Measurements from ENCODE around the gene TMEM131L.
"Not testable (repeated sequence)": the region's sequence is repeated elsewhere in the genome, so short reads cannot be mapped to it uniquely, and the experiment has no call there.

The TMEM131L gene

GRCh38 chr4:153543351-153543750 is 77.2 kb downstream of the TMEM131L start:
- DNase-seq (ENCODE audit: low read depth in 2 of 2) = no peak

DNA sequence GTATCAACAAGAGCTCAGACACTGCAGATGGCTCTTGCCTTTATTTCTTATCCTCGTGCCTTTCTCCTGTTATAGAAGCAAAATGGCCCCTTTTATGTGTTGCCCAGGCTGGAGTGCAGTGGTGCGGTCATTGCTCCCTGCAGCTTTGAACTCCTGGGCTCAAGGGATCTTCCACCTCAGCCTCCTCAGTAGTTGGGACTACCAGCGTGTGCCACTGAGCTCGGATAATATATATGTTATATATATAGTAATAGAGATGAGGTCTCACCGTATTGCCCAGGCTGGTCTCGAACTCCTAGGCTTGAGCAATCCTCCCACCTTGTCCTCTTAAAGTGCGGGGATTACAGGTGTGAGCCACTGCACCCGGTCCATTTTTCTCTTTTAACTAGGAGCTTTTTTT is 79.7 kb downstream of the TMEM131L start:
- DNase-seq (ENCODE audit: low read depth in 2 of 2) = no peak

DNA sequence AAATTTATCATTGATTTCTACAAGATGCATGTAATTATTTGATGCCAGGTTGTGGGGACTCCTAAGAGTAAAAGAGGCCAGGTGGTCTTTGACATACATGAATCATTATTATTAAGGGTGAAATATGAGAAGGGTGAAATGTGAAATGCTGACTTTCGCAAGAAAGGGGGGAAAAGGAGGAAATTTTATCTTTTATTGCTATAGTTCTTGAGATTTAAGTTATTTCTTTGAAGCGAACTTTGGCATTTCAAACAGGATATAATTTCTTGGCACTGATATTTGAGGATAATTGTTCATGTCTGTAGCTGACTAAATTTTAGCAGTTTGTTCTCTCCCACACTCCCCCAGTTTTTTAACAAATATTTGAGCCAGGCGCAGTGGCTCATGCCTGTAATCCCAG is 80.1 kb downstream of the TMEM131L start:
- no peak for DNase-seq (ENCODE audit: low read depth in 2 of 2)

GRCh38 chr4:153547520-153547919 is 81.4 kb downstream of the TMEM131L start:
- no peak for DNase-seq (ENCODE audit: low read depth in 2 of 2)

DNA sequence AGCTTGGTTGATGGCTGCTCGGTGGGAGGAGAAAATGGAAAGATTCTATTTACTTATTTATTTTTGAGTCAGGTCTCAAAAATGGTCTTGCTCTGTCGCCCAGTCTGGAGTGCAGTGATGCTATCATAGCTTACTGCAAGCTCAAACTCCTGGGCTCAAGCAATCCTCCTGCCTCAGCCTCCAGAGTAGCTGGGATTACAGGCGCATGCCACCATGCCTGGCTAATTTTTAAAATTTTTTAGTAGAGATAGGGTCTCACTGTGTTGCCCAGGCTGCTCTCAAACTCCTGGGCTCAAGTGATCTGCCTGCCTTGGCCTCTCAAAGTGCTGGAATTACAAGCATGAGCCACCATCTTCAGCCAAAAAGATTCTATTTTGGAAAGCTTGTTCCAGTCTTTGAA is 82.7 kb downstream of the TMEM131L start:
- not testable (repeated sequence) for DNase-seq (ENCODE audit: low read depth in 2 of 2)

GRCh38 chr4:153549405-153549804 is 83.2 kb downstream of the TMEM131L start:
- no peak for DNase-seq (ENCODE audit: low read depth in 2 of 2)

- no peak for DNase-seq (ENCODE audit: low read depth in 2 of 2)
Observed at GRCh38 chr4:153553155-153553818, 87.1 kb downstream of the TMEM131L start.

- no peak for DNase-seq (ENCODE audit: low read depth in 2 of 2)
Observed at GRCh38 chr4:153553819-153554170, 87.6 kb downstream of the TMEM131L start.

DNA sequence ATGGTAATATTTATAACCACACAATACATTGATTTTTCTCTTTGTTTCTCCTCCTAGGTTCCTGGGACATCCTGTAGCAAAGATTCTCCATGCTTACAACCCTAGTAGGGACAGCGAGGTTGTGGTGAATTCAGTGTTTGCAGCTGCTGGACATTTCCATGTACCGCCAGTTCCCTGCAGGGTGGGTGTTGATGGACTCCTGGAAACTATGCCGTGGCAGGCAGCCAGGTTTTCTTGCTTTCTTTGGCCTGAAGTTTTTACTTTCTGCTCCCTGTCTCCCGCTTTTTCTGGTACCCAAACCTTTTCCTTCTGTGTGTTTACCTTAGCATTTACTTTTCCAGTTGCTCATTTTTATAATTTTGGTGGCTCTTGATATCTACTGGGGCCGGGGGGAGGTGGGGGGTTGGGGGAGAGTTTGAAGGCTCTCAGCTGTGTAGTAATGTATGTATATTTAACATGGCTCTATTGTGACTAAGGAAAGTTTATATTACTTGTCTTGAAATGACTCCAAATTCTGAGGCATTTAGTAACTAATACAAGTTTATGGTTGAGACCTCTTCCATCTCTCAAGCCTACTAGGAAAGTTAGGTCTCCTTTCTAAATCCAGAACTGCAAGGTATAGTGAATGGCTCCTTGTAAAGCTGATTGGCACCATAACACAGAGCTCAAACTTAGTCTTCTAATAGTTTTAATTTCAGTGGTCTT is 89.7 kb downstream of the TMEM131L start:
- DNase-seq (ENCODE audit: low read depth in 2 of 2) = no peak

DNA sequence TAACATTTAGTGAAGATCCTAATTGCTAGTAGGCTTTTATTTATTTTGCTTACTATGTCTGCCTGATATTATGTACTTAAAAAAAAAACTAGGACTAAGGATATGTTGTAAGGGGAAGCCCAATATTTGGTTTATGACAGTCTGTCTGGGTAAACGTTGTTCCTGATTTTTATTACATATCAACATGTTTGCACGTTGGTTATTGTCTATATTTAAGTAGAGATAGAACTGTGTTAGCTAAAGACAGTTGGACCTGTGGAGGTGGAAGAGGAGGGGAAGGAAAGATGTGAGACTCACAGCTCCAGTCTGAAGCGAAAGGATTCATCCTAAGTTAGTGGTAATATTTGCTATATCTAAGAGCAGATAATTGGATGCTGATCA is 90.3 kb downstream of the TMEM131L start:
- no peak for DNase-seq (ENCODE audit: low read depth in 2 of 2)

DNA sequence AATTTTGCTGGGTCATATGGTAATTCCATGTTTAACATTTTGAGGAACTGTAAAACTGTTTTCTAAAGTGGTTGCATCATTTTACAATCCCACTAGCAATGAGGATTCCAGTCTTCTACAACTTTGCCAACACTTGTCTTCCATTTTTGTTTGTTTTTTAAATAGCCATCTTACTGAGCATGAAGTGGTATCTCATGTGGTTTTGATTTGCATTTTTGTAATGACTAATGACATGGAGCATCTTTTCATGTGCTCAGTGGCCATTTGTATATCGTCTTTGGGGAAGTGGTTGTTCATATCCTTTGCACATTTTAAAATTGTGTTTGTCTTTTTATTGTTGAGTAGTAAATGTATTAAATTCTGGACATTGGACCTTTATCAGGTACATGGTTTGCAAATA is 94.7 kb downstream of the TMEM131L start:
- no peak for DNase-seq (ENCODE audit: low read depth in 2 of 2)

GRCh38 chr4:153564630-153565525 is 98.7 kb downstream of the TMEM131L start:
- no peak for DNase-seq (ENCODE audit: low read depth in 2 of 2)

- DNase-seq (ENCODE audit: low read depth in 2 of 2) = no peak
Observed at GRCh38 chr4:153566631-153567150, 100.5 kb downstream of the TMEM131L start.

- not testable (repeated sequence) for DNase-seq (ENCODE audit: low read depth in 2 of 2)
Observed at GRCh38 chr4:153567660-153568059, 101.5 kb downstream of the TMEM131L start.

GRCh38 chr4:153570228-153570973 is 104.2 kb downstream of the TMEM131L start:
- no peak for DNase-seq (ENCODE audit: low read depth in 2 of 2)

DNA sequence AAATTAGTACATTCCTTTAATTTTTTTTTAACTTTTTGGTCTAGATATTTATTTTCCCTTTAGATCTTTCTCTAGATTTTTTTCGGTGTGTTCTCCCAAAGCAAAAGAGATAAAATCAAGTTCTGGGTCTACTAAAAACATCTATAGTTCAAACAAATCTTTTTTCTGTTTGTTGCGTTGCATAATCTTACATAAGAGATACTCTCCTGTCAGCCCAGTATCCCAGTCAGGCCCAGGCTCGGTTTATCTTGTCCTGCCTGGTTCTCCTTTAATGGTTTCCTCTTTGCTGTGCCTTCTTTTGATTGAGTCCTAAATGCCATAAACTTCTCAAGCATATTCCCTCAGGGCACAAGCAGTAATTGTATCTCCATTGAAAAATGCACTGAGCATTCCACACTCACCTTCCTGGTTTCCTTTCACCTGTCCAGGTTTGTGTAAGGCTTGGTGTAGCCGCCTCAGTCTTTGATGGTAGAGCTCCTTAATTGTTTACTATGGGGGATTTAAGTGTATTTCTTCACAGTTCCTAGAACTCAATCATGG is 104.9 kb downstream of the TMEM131L start:
- DNase-seq (ENCODE audit: low read depth in 2 of 2) = no peak

DNA sequence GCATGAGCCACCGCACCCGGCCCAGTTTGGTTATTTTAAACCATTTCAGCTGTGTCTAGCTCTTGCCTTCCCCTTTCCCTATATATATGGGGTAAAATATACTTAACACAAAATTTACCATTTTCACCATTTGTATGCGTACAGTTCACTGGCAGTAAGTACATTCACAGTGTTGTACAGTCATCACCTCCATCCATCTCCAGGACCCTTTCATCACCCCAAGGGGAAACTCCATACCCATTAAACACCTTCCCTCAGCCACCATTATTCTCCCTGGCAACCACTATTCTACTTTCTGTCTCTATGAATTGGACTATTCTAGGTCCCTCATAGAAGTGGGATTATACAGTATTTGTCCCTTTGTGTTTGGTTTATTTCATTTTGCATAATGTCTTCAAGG is 106.4 kb downstream of the TMEM131L start:
- DNase-seq (ENCODE audit: low read depth in 2 of 2) = no peak

- no peak for DNase-seq (ENCODE audit: low read depth in 2 of 2)
Observed at GRCh38 chr4:153573221-153573620, 107.1 kb downstream of the TMEM131L start.

DNA sequence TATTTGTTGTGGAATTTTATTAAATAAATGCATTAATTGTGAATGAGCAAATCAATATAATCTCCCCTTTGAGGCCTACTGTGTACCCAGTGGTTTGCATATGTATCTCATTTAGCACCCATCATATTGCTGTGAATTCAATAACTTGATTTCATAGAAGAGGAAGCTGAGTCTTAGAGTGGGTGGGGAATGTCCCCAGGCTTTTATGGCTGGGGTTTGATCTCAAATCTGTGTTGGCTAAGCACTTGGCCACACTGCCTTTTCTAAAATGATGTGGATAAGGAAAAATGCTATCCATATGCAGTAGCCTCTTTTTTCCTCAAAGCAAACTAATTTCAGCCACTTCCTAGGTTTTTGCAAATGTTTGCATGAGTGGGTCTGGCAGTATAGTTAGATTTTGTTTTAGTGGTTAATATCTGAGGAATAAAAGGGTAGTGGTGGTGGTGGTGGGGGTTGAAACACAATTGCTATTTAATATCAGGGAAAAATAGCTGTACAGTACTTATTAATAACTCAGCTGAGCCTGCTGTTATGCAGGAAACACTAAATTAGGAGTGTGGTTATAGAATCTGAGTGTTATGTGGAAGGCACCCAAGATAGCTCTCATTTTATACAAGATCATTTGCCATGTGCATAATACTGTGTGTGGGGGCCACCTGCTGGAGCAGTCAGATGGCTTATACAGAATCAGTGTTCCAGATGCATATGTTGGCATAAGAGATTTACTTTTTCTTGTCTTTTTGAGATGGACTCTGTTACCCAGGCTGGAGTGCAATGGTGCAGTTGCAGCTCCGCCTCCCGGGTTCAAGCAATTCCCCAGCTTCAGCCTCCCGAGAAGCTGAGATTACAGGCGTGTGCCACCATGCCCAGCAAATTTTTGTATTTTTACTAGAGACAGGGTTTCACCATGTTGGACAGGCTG is 108.0 kb downstream of the TMEM131L start:
- DNase-seq (ENCODE audit: low read depth in 2 of 2) = peak; percentile 28 to 29

DNA sequence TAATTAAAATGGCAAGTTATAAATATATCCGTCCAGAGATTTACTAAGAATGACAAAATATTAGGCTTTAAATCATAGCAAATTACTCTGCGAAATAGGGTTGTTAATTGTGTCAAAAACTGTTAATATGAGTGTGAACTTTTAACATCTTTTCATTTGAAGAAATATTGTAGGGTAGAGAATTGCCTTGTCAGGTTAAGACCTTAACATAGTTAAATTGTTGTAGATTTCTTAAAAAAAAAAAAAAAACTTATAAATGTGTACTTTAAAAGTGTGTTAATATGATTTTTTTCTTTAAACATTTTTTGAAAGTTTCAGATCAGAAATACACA is 110.2 kb downstream of the TMEM131L start:
- no peak for DNase-seq (ENCODE audit: low read depth in 2 of 2)
